ENCODE results near the gene ABCC4. TPM values are rescaled to one million over a fixed set of nuclear protein-coding genes. Genes with fewer than 3 reads are reported as not detected.

Gene ABCC4
- total RNA-seq, 1 donor from 2014 or later = 10.6 TPM

- Mint-ChIP-seq H3K4me1 (ENCODE audit: low read depth) (no peaks in the 10 kb centered on the region), H3K27ac (ENCODE audit: unreplicated experiment) (no peak overlapping the region), H3K27me3 (ENCODE audit: low read depth) (no peaks in the 10 kb centered on the region), H3K4me3 (ENCODE audit: unreplicated experiment) (no peak overlapping the region), H3K36me3 (ENCODE audit: low read depth) (no peaks in the 10 kb centered on the region), H3K9me3 (ENCODE audit: low read depth) (no peaks in the 10 kb centered on the region)
- no peak for DNase-seq (ENCODE audit: low spot score)
- TF ChIP-seq CTCF (IDR thresholded peaks at IDR 0.05) = no peak
Measured at GRCh38 chr13:95188128-95188527, 113.1 kb downstream of the ABCC4 start.

GRCh38 chr13:95185851-95186250, 115.4 kb downstream of the ABCC4 start:
- Mint-ChIP-seq H3K36me3 (ENCODE audit: low read depth) (no peaks in the 10 kb centered on the region), H3K27ac (ENCODE audit: unreplicated experiment) (no peak overlapping the region), H3K4me3 (ENCODE audit: unreplicated experiment) (no peak overlapping the region), H3K9me3 (ENCODE audit: low read depth) (no peaks in the 10 kb centered on the region), H3K27me3 (ENCODE audit: low read depth) (no peaks in the 10 kb centered on the region), H3K4me1 (ENCODE audit: low read depth) (peaks cover 6% of the 10 kb centered on the region)
- TF ChIP-seq CTCF (IDR thresholded peaks at IDR 0.05) = no peak
- DNase-seq (ENCODE audit: low spot score) = no peak

- Mint-ChIP-seq H3K9me3 (ENCODE audit: low read depth) (no peaks in the 10 kb centered on the region), H3K27ac (ENCODE audit: unreplicated experiment) (no peak overlapping the region), H3K36me3 (ENCODE audit: low read depth) (no peaks in the 10 kb centered on the region), H3K4me1 (ENCODE audit: low read depth) (peaks cover 11% of the 10 kb centered on the region), H3K4me3 (ENCODE audit: unreplicated experiment) (no peak overlapping the region), H3K27me3 (ENCODE audit: low read depth) (no peaks in the 10 kb centered on the region)
- DNase-seq (ENCODE audit: low spot score) = no peak
- TF ChIP-seq CTCF (IDR thresholded peaks at IDR 0.05) = no peak
Measured at GRCh38 chr13:95185311-95185710, 115.9 kb downstream of the ABCC4 start.

GRCh38 chr13:95184317-95184716, 116.9 kb downstream of the ABCC4 start:
- Mint-ChIP-seq H3K9me3 (ENCODE audit: low read depth) (peaks cover 7% of the 10 kb centered on the region), H3K27ac (ENCODE audit: unreplicated experiment) (no peak overlapping the region), H3K4me1 (ENCODE audit: low read depth) (peaks cover 12% of the 10 kb centered on the region), H3K27me3 (ENCODE audit: low read depth) (no peaks in the 10 kb centered on the region), H3K4me3 (ENCODE audit: unreplicated experiment) (no peak overlapping the region), H3K36me3 (ENCODE audit: low read depth) (no peaks in the 10 kb centered on the region)
- no peak for DNase-seq (ENCODE audit: low spot score)
- no peak for TF ChIP-seq CTCF (IDR thresholded peaks at IDR 0.05)

- no peak overlapping the region for H3K4me3 Mint-ChIP-seq (ENCODE audit: unreplicated experiment)
- peaks cover 12% of the 10 kb centered on the region for H3K4me1 Mint-ChIP-seq (ENCODE audit: low read depth)
- H3K27ac Mint-ChIP-seq (ENCODE audit: unreplicated experiment) = no peak overlapping the region
- no peak for TF ChIP-seq CTCF (IDR thresholded peaks at IDR 0.05)
- H3K9me3 Mint-ChIP-seq (ENCODE audit: low read depth) = peaks cover 7% of the 10 kb centered on the region
- peaks cover 10% of the 10 kb centered on the region for H3K36me3 Mint-ChIP-seq (ENCODE audit: low read depth)
- H3K27me3 Mint-ChIP-seq (ENCODE audit: low read depth) = no peaks in the 10 kb centered on the region
- no peak for DNase-seq (ENCODE audit: low spot score)
Measured at GRCh38 chr13:95182570-95183265, 118.5 kb downstream of the ABCC4 start.
